DMS53 treated with DMSO at 0.1 percent for 48 hours (cell line): ENCODE data around the gene IQSEC1.

Experiments used
- DNase-seq: peaks from one replicate; lab custom pipeline; 2025; ENCODE audit not compliant: unreplicated experiment; lab: John Stamatoyannopoulos, UW

IQSEC1 gene

DNA sequence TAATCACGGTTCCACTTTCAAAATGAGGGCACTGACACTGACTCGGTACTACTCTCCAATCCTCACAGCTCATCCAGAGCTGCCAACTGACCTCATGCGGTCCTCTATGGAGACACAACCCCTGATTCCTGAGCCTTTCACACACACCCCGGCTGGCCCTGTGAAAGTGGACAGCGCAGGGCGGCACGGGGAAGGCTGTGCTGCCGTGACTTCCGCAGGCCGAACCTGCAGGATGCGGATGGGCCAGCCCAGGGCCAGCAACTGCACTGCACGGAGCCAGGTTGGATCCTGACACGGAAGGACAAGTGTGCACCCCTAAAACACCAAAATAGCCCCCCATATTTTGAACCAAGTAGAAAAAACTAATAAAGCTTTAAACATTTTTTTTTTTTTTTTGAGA lies 41.0 kb downstream of the IQSEC1 start:
- no peak for DNase-seq

- DNase-seq = no peak
Measured at GRCh38 chr3:13031621-13032020, 41.6 kb downstream of the IQSEC1 start.

DNA sequence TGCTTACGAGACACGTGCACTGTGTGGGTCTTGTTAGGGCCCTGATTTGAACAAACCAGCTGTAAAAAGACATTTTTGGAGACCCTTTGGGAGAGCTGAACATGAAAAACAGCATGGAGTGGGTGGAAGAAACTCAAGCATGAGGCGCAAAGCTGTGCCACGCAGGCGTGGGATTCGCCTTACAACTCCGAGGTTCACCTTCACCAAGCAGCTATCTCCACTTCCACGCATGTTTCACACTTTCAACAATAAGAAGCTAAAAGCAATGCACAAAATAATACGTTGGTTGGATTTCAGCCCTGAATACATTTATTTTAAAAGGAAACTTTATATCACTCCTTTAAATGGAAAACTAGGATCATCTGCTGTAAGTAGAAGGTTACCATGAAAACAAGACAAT lies 42.5 kb downstream of the IQSEC1 start:
- no peak for DNase-seq

DNA sequence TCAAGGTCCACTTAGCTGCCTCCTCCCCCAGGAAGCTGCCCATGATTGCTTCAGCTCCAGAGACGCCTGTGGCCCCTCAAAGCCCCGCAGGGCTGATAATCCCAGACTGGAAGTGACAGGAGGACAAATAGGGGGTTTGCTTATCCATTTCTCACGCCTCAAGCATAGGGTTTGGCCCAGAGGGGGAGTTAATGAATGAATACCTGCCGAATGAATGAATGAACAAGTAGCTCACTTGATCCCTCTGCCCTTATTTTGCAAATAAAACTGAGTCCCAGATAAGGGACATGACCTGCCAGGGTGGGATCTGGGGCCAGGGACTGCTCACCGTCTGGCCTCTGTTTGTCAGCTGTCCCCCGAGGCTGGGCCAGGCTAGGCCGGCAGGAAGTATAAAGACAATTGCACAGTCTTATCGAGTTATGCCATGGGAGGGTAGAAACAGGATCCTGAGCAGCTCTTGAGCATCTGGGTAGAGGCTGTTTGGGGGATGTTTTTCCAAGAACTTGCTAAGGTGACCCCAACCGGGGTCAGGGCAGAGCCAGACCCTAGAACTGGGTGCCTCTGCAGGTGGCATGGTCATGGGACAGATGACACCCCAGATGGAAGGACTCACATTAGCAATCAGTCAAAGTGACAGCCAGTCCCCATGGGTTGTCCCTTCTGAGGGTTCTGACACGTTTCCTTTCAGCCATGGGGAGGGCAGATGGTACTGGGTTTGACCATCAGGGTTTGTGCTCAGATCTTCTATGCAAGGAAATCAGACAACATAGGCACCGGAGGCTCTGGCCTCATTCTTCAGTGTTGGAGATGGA lies 45.0 kb downstream of the IQSEC1 start:
- no peak for DNase-seq

GRCh38 chr3:13027154-13027553 lies 46.1 kb downstream of the IQSEC1 start:
- no peak for DNase-seq

DNA sequence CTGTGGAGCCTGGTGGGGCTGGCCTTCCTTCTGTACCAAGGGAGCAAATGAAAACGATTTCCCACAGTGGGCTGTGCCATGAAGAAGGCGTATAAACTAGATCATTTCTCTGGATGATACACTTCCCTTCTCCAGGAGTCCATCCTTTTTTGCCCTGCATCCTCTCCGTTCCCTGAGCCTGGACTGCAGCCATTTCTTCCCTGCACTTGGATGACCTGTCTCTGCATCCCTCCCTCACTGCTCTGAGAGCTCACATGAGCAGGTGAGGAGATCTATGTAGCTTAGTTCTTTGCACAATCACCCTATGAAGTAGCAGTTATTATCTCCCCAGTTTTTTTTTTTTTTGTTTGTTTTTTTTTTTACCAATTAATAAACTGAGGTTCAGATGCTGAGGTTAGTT lies 46.7 kb downstream of the IQSEC1 start:
- DNase-seq = no peak

GRCh38 chr3:13025778-13026518 lies 47.3 kb downstream of the IQSEC1 start:
- DNase-seq = no peak

- no peak for DNase-seq
Measured at GRCh38 chr3:13025090-13025489, 48.1 kb downstream of the IQSEC1 start.

GRCh38 chr3:13024765-13025065 lies 48.5 kb downstream of the IQSEC1 start:
- DNase-seq = no peak

- no peak for DNase-seq
Measured at GRCh38 chr3:13023971-13024764, 49.1 kb downstream of the IQSEC1 start.

GRCh38 chr3:13023235-13023970 lies 49.8 kb downstream of the IQSEC1 start:
- no peak for DNase-seq

DNA sequence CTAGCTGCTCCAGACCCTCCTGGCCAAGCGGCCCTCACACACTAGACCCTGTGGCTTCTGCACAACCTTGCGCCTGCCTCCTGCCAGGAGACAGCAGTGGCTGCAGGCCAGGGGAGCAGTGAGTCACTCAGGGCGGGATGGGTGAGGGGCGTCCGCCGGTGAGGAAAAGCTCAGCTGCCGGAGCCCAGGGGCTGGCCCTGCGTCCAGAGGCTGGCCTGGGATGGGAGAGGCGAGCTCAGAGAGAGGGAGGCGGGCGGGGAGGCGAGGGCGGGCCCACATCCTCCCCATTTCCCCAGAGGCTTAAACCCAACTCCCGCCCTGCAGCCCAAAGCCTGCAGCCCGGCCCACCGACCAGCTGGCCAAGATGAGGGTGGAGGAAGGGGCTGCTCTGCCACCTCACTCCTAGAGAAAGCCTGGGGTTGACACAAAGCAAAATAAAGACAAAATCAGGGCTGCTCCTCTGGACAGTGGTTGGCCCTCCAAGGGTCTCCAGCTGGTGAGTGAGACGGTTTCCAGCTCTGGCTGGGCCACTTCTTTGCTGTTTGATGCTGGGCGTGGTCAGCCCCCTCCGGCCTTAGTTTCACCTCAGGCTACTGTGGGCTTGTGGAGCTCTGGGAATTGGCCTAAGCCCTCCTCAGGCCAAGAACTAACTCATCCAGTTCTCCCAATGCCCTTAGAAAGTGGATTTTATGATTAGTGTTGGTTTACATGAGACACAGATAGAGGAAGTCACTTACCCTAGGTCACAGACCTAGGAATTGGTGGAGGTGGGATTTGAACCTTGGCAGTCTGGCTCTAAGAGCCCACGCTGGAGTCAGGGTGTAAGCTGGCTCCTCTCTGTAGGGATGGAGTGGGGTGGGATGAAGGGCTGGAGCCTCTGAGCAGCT lies 50.6 kb downstream of the IQSEC1 start:
- DNase-seq = no peak

DNA sequence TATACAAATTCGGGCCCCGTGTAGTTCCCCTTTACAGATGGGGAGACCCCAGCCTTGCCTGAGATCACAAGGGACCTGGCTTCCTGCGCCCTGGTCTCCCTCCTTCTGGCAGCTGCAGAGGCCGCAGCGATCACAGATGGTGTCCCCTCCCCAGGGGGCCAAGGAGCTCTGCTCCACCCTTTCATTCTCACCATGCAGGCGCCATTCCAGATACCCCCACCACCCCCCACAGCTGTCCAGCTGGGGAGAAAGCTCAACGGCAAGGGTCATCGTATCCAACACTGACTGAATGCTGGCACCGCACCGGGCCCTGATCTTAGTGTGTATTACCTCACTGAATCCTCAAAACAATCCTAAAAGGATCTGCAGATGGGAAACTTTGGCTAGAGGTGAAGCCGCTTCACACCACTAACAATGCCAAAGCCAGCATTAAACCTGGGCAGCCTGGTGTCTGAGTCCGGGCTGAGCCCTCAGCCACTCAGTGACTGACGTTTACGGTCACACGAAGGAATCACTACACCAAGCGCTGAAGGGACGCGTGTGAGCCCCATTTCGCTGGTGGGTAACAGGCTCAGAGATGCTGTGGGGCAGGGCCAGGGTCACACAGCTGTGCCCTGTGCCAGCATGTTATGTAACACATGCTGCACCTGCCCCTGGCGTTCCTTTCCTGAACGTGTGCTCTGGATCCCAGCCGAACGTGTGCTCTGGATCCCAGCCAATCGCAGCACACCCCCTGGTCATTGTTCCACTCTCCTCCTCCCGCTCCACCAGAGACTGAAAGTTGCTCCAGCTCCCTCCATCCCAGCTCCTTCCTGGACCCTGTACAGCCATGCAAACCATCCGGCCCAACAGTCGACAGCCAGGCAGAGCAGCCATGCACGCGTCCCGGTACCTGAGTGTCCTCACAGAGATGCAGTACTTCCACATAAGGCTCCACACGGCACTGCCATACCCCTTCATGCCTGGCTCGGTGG lies 51.8 kb downstream of the IQSEC1 start:
- DNase-seq = no peak

GRCh38 chr3:13020159-13020750 lies 53.0 kb downstream of the IQSEC1 start:
- no peak for DNase-seq

- no peak for DNase-seq
Measured at GRCh38 chr3:13019243-13020095, 53.8 kb downstream of the IQSEC1 start.

GRCh38 chr3:13018561-13019242 lies 54.5 kb downstream of the IQSEC1 start:
- DNase-seq = no peak

DNA sequence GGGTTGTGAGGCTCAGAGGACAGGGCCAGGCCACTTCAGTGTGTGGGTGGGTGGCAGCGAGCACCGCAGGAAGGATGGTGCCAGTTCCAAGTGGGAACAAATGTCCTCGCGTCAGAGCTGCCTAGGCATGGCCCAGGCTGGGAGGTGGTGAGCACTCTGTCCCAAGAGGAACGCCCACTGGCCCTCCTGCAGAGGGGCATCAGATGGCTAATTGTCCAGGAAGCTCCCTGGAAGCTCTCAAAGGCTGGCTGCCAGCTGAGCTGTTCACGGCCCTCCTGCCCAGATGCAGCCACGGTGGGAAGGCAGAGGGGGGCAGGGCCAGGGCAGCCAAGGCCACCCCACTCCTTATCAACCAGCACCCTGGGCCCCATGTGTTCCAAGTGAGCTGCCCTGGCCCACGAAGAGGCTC lies 55.2 kb downstream of the IQSEC1 start:
- DNase-seq = no peak
